Prostate gland (tissue), 2 donors: ENCODE results near the gene PPP1R37.

Experiments
- POLR2A ChIP-seq: fragments of 450-650 bp; IDR thresholded peaks from one replicate; pipeline ENCODE4 v1.6.1; 2016; ENCODE audit warnings: antibody characterized with exemption, mild to moderate bottlenecking
- TF ChIP-seq, protein P1 (sequence below), 4 experiments: fragments of 200-600 bp in 2 of 4; fragments of 450-650 bp in 2 of 4; sonication (generic) in 2 of 4; IDR thresholded peaks; 1 replicate in 3 of 4; 2 replicates in 1 of 4; pipeline ENCODE4 v1.5.1; 2016 to 2019; ENCODE audit warnings: antibody characterized with exemption in 4 of 4, mild to moderate bottlenecking in 2 of 4, moderate library complexity in 2 of 4

DNA sequence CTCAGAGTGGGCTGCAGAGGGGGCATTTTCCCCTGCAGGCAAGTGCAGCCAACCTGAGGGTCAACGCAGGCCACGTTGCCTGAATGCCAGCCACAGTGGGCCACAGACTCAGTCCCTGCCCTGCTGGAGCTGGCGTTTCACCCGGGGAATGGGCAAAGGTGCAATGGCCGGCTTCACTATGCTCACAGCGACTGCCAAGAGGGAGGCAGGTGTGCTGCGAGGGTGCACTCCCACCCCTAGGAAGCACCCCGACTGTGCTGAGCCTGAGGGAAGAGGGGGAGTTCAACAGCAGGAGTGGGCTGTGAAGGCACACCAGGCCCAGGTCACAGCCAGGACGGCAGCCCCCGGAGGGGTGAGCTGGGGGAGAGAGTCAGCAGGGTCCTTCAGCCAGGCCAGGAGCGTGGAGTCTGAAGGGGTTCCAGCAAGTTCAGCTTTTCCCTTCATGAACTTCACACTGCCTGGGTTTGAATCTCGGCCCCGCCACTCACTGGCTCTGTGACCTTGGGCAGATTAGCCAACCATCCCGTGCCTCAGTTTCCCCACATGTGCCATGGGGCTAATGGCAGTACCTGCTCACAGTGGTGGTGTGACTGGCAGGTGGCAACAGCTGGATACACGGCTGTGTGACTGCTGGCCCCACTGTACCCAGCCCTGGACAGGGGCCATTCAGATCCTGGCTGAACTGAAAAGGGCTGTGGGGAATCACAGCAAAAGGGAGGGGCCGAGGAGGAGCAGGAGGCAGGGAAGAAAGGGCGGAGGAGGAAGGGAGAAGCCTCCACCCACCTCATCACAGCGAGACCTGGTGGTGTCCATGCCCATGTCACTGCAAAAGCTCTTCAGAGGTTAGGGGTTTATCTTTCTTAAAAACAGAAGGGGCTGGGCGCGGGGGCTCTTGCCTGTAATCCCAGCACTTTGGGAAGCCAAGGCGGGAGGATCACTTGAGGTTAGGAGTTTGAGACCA, 77.4 kb downstream of the PPP1R37 start:
- no peak for TF ChIP-seq POLR2A
- TF ChIP-seq, protein P1, sequence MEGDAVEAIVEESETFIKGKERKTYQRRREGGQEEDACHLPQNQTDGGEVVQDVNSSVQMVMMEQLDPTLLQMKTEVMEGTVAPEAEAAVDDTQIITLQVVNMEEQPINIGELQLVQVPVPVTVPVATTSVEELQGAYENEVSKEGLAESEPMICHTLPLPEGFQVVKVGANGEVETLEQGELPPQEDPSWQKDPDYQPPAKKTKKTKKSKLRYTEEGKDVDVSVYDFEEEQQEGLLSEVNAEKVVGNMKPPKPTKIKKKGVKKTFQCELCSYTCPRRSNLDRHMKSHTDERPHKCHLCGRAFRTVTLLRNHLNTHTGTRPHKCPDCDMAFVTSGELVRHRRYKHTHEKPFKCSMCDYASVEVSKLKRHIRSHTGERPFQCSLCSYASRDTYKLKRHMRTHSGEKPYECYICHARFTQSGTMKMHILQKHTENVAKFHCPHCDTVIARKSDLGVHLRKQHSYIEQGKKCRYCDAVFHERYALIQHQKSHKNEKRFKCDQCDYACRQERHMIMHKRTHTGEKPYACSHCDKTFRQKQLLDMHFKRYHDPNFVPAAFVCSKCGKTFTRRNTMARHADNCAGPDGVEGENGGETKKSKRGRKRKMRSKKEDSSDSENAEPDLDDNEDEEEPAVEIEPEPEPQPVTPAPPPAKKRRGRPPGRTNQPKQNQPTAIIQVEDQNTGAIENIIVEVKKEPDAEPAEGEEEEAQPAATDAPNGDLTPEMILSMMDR (IDR thresholded peaks at IDR 0.05) = no peak
